ENCODE data around the gene SPTBN1. TPM values are rescaled to one million over a fixed set of nuclear protein-coding genes. Genes with fewer than 3 reads are reported as not detected.

The SPTBN1 gene
- total and polyA plus RNA-seq, 2 of the 13 experiments (the other 11 are each of a cell fraction or from before 2014, with no cell fraction given): 123 to 299 TPM

DNA sequence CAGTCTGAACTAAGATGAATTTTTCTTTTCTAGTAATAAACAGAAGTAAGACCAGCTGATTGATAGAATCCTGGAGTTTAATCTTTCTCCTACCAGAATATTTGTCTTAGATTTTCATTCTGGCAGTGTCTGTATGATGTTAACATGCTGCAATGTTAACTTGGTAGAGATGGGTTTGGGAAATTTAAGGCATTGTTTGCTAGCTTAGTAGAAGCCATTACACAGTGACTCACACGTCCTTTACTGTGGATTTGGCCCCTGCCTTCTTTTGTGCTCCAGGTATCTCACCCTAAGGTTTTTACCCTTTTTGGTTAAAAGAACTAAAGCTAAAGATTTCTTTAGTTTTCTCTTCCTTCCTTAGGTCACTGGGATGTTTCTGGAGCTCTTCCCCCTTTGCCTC is 84.1 kb downstream of the SPTBN1 start:
- no peak overlapping the region for H3K9ac ChIP-seq (ENCODE audit: insufficient read depth, low read depth, low read length)
- H3K4me1 ChIP-seq (ENCODE audit: insufficient read depth, low read length): peaks cover 30% of the 10 kb centered on the region
- no peak overlapping the region for H3K4me3 ChIP-seq (replicated peaks in 1 of 3; ENCODE audit: insufficient read depth in 1 of 3, low read depth in 2 of 3, low read length in 3 of 3)
- in situ Hi-C loops (cut with HindIII; ENCODE audit: extremely low pct_ligation_motif_present, low pct_unique_long_range_greater_than_20kb) (no loop called here), intact Hi-C loops (cut with micrococcal nuclease; ENCODE audit: unreplicated experiment) (no loop called here)
- no peak overlapping the region for H3K27ac ChIP-seq (ENCODE audit: extremely low read length, insufficient read depth, low read length)
- H3K4me2 ChIP-seq (ENCODE audit: low read depth, low read length): no peak overlapping the region
- no TSS peak for BruUV-seq (replicated peaks)
- DNase-seq (ENCODE audit: low spot score) (no peak), ATAC-seq (peak; percentile 29; the same call in 2 of the 3 replicates), FAIRE-seq (no peak)
- H3K27me3 ChIP-seq (ENCODE audit: control insufficient read depth in 1 of 2, insufficient read depth in 2 of 2, low read length in 2 of 2): no peaks in the 10 kb centered on the region
- 79% methylated on average over 1 of the region's 1 CpG for WGBS (ENCODE audit: low lambda C conversion rate)
- no peaks in the 10 kb centered on the region for H3K9me3 ChIP-seq (ENCODE audit: low read length)
- ChIA-PET CTCF (ENCODE audit: low intra/inter-chr PET ratio, low total read pairs) (no interaction called here), POLR2A (interaction anchor here (0.8 to 3.0 kb wide), 8 partner anchors 14 to 126 kb away, joined by 3 to 25 read pairs (median 4); no protein-coding TSS in a partner anchor)
- no peak overlapping the region for H2AFZ ChIP-seq (ENCODE audit: low read length)
- TF ChIP-seq ZNF567 (CRISPR knock-in tag; IDR thresholded peaks at IDR 0.05; ENCODE audit: borderline replicate concordance): no peak
- no peak for TF ChIP-seq SRY (CRISPR knock-in tag; IDR thresholded peaks at IDR 0.05)
- TF ChIP-seq, protein P1, sequence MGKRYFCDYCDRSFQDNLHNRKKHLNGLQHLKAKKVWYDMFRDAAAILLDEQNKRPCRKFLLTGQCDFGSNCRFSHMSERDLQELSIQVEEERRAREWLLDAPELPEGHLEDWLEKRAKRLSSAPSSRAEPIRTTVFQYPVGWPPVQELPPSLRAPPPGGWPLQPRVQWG (CRISPR knock-in tag; IDR thresholded peaks at IDR 0.05; ENCODE audit: borderline replicate concordance, low read depth): no peak
- TF ChIP-seq FOSL2 (CRISPR knock-in tag; IDR thresholded peaks at IDR 0.05): peak; percentile 64
- no peak for TF ChIP-seq TCF7 (IDR thresholded peaks at IDR 0.05; ENCODE audit: low read depth)
- H3K79me2 ChIP-seq (ENCODE audit: insufficient read depth, low read length): peaks cover 51% of the 10 kb centered on the region
- peaks cover 13 to 34% of the 10 kb centered on the region in 2 experiments for H3K36me3 ChIP-seq (replicated peaks in 1 of 2; ENCODE audit: control insufficient read depth in 1 of 2, insufficient read depth in 2 of 2, low read length in 2 of 2)
- no peaks in the 10 kb centered on the region for H4K20me1 ChIP-seq (ENCODE audit: insufficient read depth, low read length)

- CTCF ChIA-PET (ENCODE audit: low intra/inter-chr PET ratio, low total read pairs): no interaction called here
- Histone ChIP-seq H2AFZ (ENCODE audit: low read length) (no peak overlapping the region), H3K36me3 (replicated peaks in 1 of 2; ENCODE audit: control insufficient read depth in 1 of 2, insufficient read depth in 2 of 2, low read length in 2 of 2) (peaks cover 7 to 20% of the 10 kb centered on the region in 2 experiments; a peak in 4 of 5 replicates), H3K27ac (ENCODE audit: extremely low read length, insufficient read depth, low read length) (no peak overlapping the region), H3K4me3 (replicated peaks in 1 of 3; ENCODE audit: insufficient read depth in 1 of 3, low read depth in 2 of 3, low read length in 3 of 3) (no peak overlapping the region), H4K20me1 (ENCODE audit: insufficient read depth, low read length) (no peaks in the 10 kb centered on the region), H3K9me3 (ENCODE audit: low read length) (no peaks in the 10 kb centered on the region), H3K4me1 (ENCODE audit: insufficient read depth, low read length) (peaks cover 48% of the 10 kb centered on the region), H3K4me2 (ENCODE audit: low read depth, low read length) (no peak overlapping the region), H3K79me2 (ENCODE audit: insufficient read depth, low read length) (peaks cover 63% of the 10 kb centered on the region), H3K27me3 (ENCODE audit: control insufficient read depth in 1 of 2, insufficient read depth in 2 of 2, low read length in 2 of 2) (no peaks in the 10 kb centered on the region), H3K9ac (ENCODE audit: insufficient read depth, low read depth, low read length) (no peak overlapping the region)
- POLR2A ChIA-PET: interaction anchor here (1.2 to 1.6 kb wide), 2 partner anchors 9 to 17 kb away, joined by 4 to 7 read pairs; no protein-coding TSS in a partner anchor
- WGBS (ENCODE audit: low lambda C conversion rate): 71% methylated on average over 4 of the region's 4 CpGs
- DNase-seq (ENCODE audit: low spot score) (no peak), ATAC-seq (no peak), FAIRE-seq (no peak)
- intact Hi-C loops (cut with micrococcal nuclease; ENCODE audit: unreplicated experiment) (no loop called here), in situ Hi-C loops (cut with HindIII; ENCODE audit: extremely low pct_ligation_motif_present, low pct_unique_long_range_greater_than_20kb) (no loop called here)
- no TSS peak for BruUV-seq (replicated peaks)
- TF ChIP-seq, protein P2, sequence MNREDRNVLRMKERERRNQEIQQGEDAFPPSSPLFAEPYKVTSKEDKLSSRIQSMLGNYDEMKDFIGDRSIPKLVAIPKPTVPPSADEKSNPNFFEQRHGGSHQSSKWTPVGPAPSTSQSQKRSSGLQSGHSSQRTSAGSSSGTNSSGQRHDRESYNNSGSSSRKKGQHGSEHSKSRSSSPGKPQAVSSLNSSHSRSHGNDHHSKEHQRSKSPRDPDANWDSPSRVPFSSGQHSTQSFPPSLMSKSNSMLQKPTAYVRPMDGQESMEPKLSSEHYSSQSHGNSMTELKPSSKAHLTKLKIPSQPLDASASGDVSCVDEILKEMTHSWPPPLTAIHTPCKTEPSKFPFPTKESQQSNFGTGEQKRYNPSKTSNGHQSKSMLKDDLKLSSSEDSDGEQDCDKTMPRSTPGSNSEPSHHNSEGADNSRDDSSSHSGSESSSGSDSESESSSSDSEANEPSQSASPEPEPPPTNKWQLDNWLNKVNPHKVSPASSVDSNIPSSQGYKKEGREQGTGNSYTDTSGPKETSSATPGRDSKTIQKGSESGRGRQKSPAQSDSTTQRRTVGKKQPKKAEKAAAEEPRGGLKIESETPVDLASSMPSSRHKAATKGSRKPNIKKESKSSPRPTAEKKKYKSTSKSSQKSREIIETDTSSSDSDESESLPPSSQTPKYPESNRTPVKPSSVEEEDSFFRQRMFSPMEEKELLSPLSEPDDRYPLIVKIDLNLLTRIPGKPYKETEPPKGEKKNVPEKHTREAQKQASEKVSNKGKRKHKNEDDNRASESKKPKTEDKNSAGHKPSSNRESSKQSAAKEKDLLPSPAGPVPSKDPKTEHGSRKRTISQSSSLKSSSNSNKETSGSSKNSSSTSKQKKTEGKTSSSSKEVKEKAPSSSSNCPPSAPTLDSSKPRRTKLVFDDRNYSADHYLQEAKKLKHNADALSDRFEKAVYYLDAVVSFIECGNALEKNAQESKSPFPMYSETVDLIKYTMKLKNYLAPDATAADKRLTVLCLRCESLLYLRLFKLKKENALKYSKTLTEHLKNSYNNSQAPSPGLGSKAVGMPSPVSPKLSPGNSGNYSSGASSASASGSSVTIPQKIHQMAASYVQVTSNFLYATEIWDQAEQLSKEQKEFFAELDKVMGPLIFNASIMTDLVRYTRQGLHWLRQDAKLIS (CRISPR knock-in tag; IDR thresholded peaks at IDR 0.05): no peak
- TF ChIP-seq ATAD3A (CRISPR knock-in tag; IDR thresholded peaks at IDR 0.05) (no peak), ZEB1 (IDR thresholded peaks at IDR 0.05; ENCODE audit: insufficient replicate concordance, low read depth) (no peak), ZBTB21 (CRISPR knock-in tag; IDR thresholded peaks at IDR 0.05) (no peak), SP4 (CRISPR knock-in tag; IDR thresholded peaks at IDR 0.05) (no peak)
- TF ChIP-seq, protein P3, sequence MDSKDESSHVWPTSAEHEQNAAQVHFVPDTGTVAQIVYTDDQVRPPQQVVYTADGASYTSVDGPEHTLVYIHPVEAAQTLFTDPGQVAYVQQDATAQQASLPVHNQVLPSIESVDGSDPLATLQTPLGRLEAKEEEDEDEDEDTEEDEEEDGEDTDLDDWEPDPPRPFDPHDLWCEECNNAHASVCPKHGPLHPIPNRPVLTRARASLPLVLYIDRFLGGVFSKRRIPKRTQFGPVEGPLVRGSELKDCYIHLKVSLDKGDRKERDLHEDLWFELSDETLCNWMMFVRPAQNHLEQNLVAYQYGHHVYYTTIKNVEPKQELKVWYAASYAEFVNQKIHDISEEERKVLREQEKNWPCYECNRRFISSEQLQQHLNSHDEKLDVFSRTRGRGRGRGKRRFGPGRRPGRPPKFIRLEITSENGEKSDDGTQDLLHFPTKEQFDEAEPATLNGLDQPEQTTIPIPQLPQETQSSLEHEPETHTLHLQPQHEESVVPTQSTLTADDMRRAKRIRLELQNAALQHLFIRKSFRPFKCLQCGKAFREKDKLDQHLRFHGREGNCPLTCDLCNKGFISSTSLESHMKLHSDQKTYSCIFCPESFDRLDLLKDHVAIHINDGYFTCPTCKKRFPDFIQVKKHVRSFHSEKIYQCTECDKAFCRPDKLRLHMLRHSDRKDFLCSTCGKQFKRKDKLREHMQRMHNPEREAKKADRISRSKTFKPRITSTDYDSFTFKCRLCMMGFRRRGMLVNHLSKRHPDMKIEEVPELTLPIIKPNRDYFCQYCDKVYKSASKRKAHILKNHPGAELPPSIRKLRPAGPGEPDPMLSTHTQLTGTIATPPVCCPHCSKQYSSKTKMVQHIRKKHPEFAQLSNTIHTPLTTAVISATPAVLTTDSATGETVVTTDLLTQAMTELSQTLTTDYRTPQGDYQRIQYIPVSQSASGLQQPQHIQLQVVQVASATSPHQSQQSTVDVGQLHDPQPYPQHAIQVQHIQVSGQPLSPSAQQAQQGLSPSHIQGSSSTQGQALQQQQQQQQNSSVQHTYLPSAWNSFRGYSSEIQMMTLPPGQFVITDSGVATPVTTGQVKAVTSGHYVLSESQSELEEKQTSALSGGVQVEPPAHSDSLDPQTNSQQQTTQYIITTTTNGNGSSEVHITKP (CRISPR knock-in tag; IDR thresholded peaks at IDR 0.05; ENCODE audit: low read depth): no peak
Measured at GRCh38 chr2:54541995-54542394, 85.9 kb downstream of the SPTBN1 start.
